PC-9 (cell line): Measurements from ENCODE around the gene TGFBR1. TPM values are rescaled to one million over a fixed set of nuclear protein-coding genes. Genes with fewer than 3 reads are reported as not detected.

ENCODE experiments used
- BruUV-seq: library from RNA; stranded (reverse); fragments of 400-500 nt; replicated peaks from 2 replicates; lab custom pipeline; 2021; lab: Mats Ljungman, UMichigan
- CTCF ChIA-PET: fragments of 300-600 bp; sonication (Branson Sonifier 250); formaldehyde crosslinking; loops from one replicate; lab custom pipeline; 2022; ENCODE audit warnings: antibody characterized with exemption; lab: Charles Lee
- POLR2A ChIA-PET: fragments of 300-600 bp; sonication (Branson Sonifier 250); formaldehyde crosslinking; loops from one replicate; lab custom pipeline; 2022; ENCODE audit warnings: antibody characterized with exemption; ENCODE audit not compliant: unreplicated experiment; lab: Charles Lee
- DNase-seq, 2 experiments: peaks; one replicate each; pipeline versions ENCODE4 v3.0.0 to v3.0.0-alpha.2; 2015 to 2022; ENCODE audit warnings: mixed read lengths in 1 of 2
- H2AFZ ChIP-seq: fragments of 200-600 bp; sonication (generic); 2 replicates; pipeline ENCODE4 v1.8.1; 2017; ENCODE audit warnings: antibody characterized with exemption
- H3F3A ChIP-seq: fragments of 200-600 bp; sonication (generic); 2 replicates; pipeline ENCODE4 v1.8.1; 2017; ENCODE audit warnings: antibody characterized with exemption, mild to moderate bottlenecking, low read depth; ENCODE audit not compliant: insufficient read depth
- H3K27ac ChIP-seq: fragments of 200-600 bp; sonication (generic); 2 replicates; pipeline ENCODE4 v1.6.1; 2016; ENCODE audit warnings: mixed run types
- H3K27me3 ChIP-seq: fragments of 200-600 bp; sonication (generic); 2 replicates; pipeline ENCODE4 v1.6.1; 2016; ENCODE audit warnings: low read depth, mixed run types; ENCODE audit not compliant: insufficient read depth
- H3K36me3 ChIP-seq: fragments of 200-600 bp; sonication (generic); 2 replicates; pipeline ENCODE4 v1.6.1; 2016; ENCODE audit warnings: low read depth, mixed run types
- H3K4me1 ChIP-seq: fragments of 200-600 bp; sonication (generic); replicated peaks from 2 replicates; pipeline ENCODE4 v1.6.1; 2016; ENCODE audit warnings: mixed run types; ENCODE audit not compliant: insufficient read depth
- H3K4me2 ChIP-seq: fragments of 200-600 bp; sonication (generic); 2 replicates; pipeline ENCODE4 v1.6.1; 2017; ENCODE audit warnings: mixed run types
- H3K4me3 ChIP-seq: fragments of 200-600 bp; sonication (generic); 2 replicates; pipeline ENCODE4 v1.6.1; 2016; ENCODE audit warnings: mixed run types
- H3K79me2 ChIP-seq: fragments of 200-600 bp; sonication (generic); 2 replicates; pipeline ENCODE4 v1.6.1; 2017; ENCODE audit warnings: low read depth, mixed run types
- H3K9me2 ChIP-seq: fragments of 200-600 bp; sonication (generic); 2 replicates; pipeline ENCODE4 v1.8.1; 2017; ENCODE audit warnings: mild to moderate bottlenecking; ENCODE audit not compliant: insufficient read depth
- H3K9me3 ChIP-seq: fragments of 200-600 bp; sonication (generic); 2 replicates; pipeline ENCODE4 v1.8.1; 2016; ENCODE audit warnings: low read depth; ENCODE audit not compliant: insufficient read depth
- H4K20me1 ChIP-seq: fragments of 200-600 bp; sonication (generic); 2 replicates; pipeline ENCODE4 v1.8.1; 2017; ENCODE audit not compliant: insufficient read depth
- CTCF ChIP-seq: fragments of 200-600 bp; sonication (generic); conservative IDR thresholded peaks from 2 replicates; pipeline ENCODE4 v1.6.1; 2017; ENCODE audit warnings: mixed run types, antibody characterized with exemption, mild to moderate bottlenecking, moderate library complexity
- EZH2 ChIP-seq: fragments of 200-600 bp; sonication (generic); IDR thresholded peaks from 2 replicates; pipeline ENCODE4 v1.8.0; 2017; ENCODE audit warnings: antibody characterized with exemption, low read depth
- intact Hi-C: fragments of 100-400 bp; cut with micrococcal nuclease; formaldehyde crosslinking; loops from one replicate; pipeline ENCODE4 v1.10.0; 2022; ENCODE audit not compliant: unreplicated experiment
- total RNA-seq: library from RNA; stranded (reverse); gene quantifications from 2 replicates; pipeline ENCODE4 v1.2.3, GENCODE V29; 2021

TGFBR1 gene
- total RNA-seq, 1 experiment from 2014 or later, result 18.3 TPM

GRCh38 chr9:99155736-99156135 is 50.8 kb downstream of the TGFBR1 start:
- Histone ChIP-seq H3K4me3 (no peak overlapping the region), H3K27me3 (no peaks in the 10 kb centered on the region), H3K9me2 (no peaks in the 10 kb centered on the region), H3K79me2 (no peaks in the 10 kb centered on the region), H3K9me3 (no peaks in the 10 kb centered on the region), H4K20me1 (no peaks in the 10 kb centered on the region), H3K4me1 (no peaks in the 10 kb centered on the region), H2AFZ (no peak overlapping the region), H3K27ac (no peak overlapping the region), H3F3A (no peaks in the 10 kb centered on the region), H3K4me2 (no peak overlapping the region), H3K36me3 (no peaks in the 10 kb centered on the region)
- intact Hi-C loops, result no loop called here
- BruUV-seq, result no TSS peak
- POLR2A ChIA-PET, result interaction anchor here (0.6 kb wide), 1 partner anchor 182 kb away, joined by 8 read pairs; no protein-coding TSS in a partner anchor
- CTCF ChIA-PET, result no interaction called here
- no peak for TF ChIP-seq EZH2
- no peak for TF ChIP-seq CTCF
- no peak for DNase-seq

- no peaks in the 10 kb centered on the region for H3K9me2 ChIP-seq
- no peak for DNase-seq
- ChIA-PET POLR2A (interaction anchor here (0.6 kb wide), 1 partner anchor 103 kb away, joined by 6 read pairs; no protein-coding TSS in a partner anchor), CTCF (no interaction called here)
- H4K20me1 ChIP-seq, result no peaks in the 10 kb centered on the region
- H3K79me2 ChIP-seq, result no peaks in the 10 kb centered on the region
- intact Hi-C loops, result no loop called here
- H3K27me3 ChIP-seq, result no peaks in the 10 kb centered on the region
- TF ChIP-seq EZH2 (no peak), CTCF (no peak)
- no TSS peak for BruUV-seq
- no peaks in the 10 kb centered on the region for H3K36me3 ChIP-seq
- H3K4me1 ChIP-seq, result no peaks in the 10 kb centered on the region
- no peak overlapping the region for H2AFZ ChIP-seq
- no peak overlapping the region for H3K27ac ChIP-seq
- H3K4me3 ChIP-seq, result no peak overlapping the region
- no peaks in the 10 kb centered on the region for H3F3A ChIP-seq
- H3K9me3 ChIP-seq, result no peaks in the 10 kb centered on the region
- no peak overlapping the region for H3K4me2 ChIP-seq
Observed at GRCh38 chr9:99158629-99159028, 53.7 kb downstream of the TGFBR1 start.

GRCh38 chr9:99160173-99160572 is 55.3 kb downstream of the TGFBR1 start:
- no TSS peak for BruUV-seq
- H4K20me1 ChIP-seq, result no peaks in the 10 kb centered on the region
- intact Hi-C loops, result loop anchor here (5.0 to 10.0 kb wide), 3 partner anchors 55 to 1437 kb away; partner anchors contain the start of gene TGFBR1
- H3K4me1 ChIP-seq, result no peaks in the 10 kb centered on the region
- H3K27ac ChIP-seq, result no peak overlapping the region
- H3K9me3 ChIP-seq, result no peaks in the 10 kb centered on the region
- no peaks in the 10 kb centered on the region for H3K79me2 ChIP-seq
- TF ChIP-seq EZH2, result no peak
- no peak for TF ChIP-seq CTCF
- H3K4me3 ChIP-seq, result no peak overlapping the region
- H3K9me2 ChIP-seq, result no peaks in the 10 kb centered on the region
- no peaks in the 10 kb centered on the region for H3K27me3 ChIP-seq
- ChIA-PET CTCF (interaction anchor here (0.6 kb wide), 1 partner anchor 67 kb away, joined by 5 read pairs; no protein-coding TSS in a partner anchor), POLR2A (interaction anchor here (0.6 kb wide), 1 partner anchor 1321 kb away, joined by 4 read pairs; no protein-coding TSS in a partner anchor)
- no peak for DNase-seq
- no peak overlapping the region for H3K4me2 ChIP-seq
- no peaks in the 10 kb centered on the region for H3K36me3 ChIP-seq
- no peaks in the 10 kb centered on the region for H3F3A ChIP-seq
- no peak overlapping the region for H2AFZ ChIP-seq
